Tibial nerve (tissue), 4 donors: ENCODE measurements around the gene KHDRBS1.

Source experiments
- CTCF ChIP-seq, 5 experiments: fragments of 200-600 bp in 3 of 5; fragments of 450-650 bp in 2 of 5; sonication (generic) in 3 of 5; IDR thresholded peaks; one replicate each; pipeline ENCODE4 v1.5.1; 2016 to 2019; ENCODE audit warnings: antibody characterized with exemption in 5 of 5, mild to moderate bottlenecking in 3 of 5, moderate library complexity in 2 of 5
- EP300 ChIP-seq, 2 donors: sonication (generic); formaldehyde crosslinking; IDR thresholded peaks; one replicate each; pipeline ENCODE4 v1.6.1; 2017; ENCODE audit warnings: antibody characterized with exemption in 2 of 2, mild to moderate bottlenecking in 1 of 2
- POLR2A ChIP-seq, 2 donors: fragments of 450-650 bp; IDR thresholded peaks; one replicate each; pipeline ENCODE4 v1.6.1; 2017; ENCODE audit warnings: antibody characterized with exemption in 2 of 2, mild to moderate bottlenecking in 2 of 2, moderate library complexity in 2 of 2

- TF ChIP-seq CTCF (IDR thresholded peaks at IDR 0.05) (no peak), POLR2A (IDR thresholded peaks at IDR 0.05) (no peak), EP300 (IDR thresholded peaks at IDR 0.05) (no peak)
Observed at GRCh38 chr1:32068957-32069588, 55.4 kb downstream of the KHDRBS1 start.
